Activated naive CD8-positive, alpha-beta T cell treated with anti-CD3 and anti-CD28 coated beads, Interleukin-2, amount 50 U/mL, for 16 hours (primary cell): ENCODE results near the gene TMOD4.
A peak's percentile ranks its signal among the peaks of the same experiment; 100 is the strongest.
"Not testable (repeated sequence)": the region's sequence is repeated elsewhere in the genome, so short reads cannot be mapped to it uniquely, and the experiment has no call there.

ENCODE experiments used
- DNase-seq: peaks from one replicate; pipeline ENCODE4 v3.0.0-alpha.2; 2020; ENCODE audit warnings: low read depth, low spot score

TMOD4 gene

GRCh38 chr1:151175863-151176262 is at the start of gene TMOD4:
Gene TMOD4 (minus strand): TSS chr1:151175981. CDS start chr1:151174875, 1,106 bp downstream.
- DNase-seq, result no peak

- DNase-seq, result no peak
These were observed 46.3 kb upstream of the TMOD4 start for GRCh38 chr1:151222130-151222529.

- no peak for DNase-seq
These were observed 45.8 kb upstream of the TMOD4 start for GRCh38 chr1:151221616-151222015.

DNA sequence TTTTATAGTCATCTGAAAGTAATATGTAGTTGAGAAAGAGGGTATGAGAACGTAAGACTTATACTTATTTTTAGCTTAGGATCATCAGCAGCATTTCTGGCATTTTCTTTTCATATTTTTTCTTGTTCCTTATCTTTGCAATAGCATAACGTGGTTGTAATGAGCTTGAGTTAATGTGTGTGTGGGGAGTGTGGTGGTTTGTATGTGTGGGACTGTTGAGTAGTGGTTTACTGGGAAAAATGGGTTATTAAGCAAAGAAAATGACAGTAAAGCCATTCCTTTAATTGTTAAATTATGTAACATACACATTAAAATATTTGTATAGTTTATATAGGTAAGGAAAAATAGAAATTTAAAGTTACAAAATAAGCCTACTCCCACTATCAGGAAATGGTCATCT is 37.8 kb upstream of the TMOD4 start:
- no peak for DNase-seq

DNA sequence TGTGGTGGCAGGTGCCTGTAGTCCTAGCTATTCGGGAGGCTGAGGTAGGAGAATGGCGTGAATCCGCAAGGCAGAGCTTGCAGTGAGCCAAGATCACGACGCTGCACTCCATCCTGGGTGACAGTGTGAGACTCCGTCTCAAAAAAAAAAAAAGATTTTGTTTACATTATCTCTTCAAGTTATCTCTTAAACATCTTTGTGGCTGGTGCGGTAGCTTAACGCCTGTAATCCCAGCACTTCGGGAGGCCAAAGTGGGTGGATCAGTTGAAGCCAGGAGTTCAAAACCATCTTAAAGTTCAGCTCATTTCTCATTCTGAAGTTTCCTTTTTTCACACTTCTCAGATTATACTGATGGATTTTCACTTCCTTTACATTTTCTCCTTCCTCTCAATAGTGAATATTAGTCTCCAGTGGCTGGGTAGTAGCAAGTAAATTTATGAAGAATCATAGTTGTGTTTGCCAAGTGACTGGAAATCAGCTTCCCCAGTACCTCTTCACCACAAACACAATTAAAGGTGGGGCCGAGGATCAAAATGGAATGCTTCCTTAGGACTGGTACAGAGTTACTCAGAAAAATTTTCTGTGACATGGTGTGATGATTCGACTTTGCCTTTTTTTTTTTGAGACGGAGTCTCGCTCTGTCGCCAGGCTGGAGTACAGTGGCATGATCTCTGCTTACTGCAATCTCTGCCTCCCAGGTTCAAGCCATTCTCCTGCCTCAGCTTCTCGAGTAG is 36.4 kb upstream of the TMOD4 start:
- DNase-seq, result no peak

DNA sequence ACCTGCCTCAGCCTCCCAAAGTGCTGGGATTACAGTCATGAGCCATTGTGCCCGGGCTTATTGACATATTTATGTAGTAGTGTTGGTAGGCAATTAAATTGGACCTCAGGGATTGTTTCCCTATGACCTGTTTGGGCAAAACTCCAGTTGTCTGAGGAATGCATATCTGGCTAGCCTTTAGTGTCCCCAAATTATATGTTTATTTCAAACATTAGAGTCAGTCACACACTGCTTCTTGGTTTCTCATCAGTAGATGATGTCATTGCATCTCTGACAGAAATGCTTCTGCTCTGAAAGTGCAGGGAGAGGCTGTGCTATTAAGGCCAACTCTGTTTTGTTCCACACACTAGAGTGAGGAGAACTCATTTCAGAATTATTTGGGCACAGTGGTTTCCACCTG is 35.0 kb upstream of the TMOD4 start:
- DNase-seq, result no peak

GRCh38 chr1:151205381-151205965 is 29.7 kb upstream of the TMOD4 start:
- not testable (repeated sequence) for DNase-seq

GRCh38 chr1:151199873-151200581 is 24.2 kb upstream of the TMOD4 start:
- DNase-seq, result no peak

DNA sequence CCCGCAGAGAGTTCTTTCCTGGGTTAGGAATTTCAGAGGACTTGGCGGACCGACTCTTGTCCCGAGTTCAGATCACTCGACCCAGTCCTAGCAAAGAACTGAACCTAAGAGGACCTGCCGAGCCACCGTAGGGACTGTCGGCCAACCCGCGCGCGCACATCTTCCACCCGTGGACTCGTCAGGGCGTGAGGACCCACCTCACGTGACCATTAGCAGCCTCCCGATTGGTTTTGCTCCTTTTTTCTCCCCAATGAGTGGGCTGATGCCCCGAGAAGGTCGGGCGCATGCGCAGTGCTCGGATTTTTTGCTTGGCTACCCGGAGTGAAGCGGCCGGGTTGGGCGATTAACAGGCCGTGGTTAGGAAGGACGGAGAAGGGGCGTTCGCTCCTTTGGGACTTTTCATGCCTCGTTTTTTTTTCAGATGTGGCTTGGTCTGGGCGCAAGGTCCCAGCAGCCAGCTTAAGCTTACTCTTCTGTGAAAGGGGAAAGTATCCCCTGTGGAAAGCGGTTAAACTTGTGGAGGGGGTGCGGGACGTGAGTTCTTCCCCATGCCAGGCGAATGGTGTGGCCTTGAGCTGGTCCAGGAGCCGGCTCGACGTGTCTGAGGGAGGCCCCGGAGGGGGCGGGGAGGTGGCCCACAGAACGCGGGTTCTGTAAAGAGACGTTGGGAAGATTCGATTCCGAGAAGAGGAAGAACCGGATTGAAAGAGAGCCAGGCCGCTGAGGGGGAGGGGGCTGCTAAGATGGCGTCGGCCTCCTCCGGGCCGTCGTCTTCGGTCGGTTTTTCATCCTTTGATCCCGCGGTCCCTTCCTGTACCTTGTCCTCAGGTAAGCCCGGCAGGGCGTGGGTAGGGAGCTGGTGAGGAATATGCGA is 22.7 kb upstream of the TMOD4 start, which contains the start of gene PIP5K1A:
PIP5K1A (plus strand) TSS at position 299 of the 874 bp plus-strand sequence; CDS start at position 744, 445 bp downstream.
- peak; percentile 93 for DNase-seq

DNA sequence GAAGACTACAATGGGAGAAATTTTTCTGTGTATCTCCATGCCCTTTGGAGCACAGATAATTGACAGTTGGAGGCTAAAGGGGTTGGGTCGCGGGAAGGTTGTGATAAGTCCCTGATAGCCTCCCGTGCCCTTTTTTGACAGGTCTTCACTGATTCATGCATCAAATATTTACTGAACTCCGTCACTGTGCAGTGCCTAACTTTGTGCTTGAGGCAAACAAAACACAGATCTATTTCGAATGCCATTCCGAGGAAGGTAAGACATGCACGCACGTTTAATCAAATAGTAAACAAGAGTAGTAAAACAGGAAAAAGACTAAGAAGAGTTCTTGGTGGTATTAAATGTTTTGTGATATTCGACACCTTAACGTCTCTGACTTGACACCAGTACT is 22.1 kb upstream of the TMOD4 start:
- no peak for DNase-seq

- no peak for DNase-seq
These were observed 20.6 kb upstream of the TMOD4 start for GRCh38 chr1:151196292-151196800.

GRCh38 chr1:151194894-151195594 is 19.3 kb upstream of the TMOD4 start:
- not testable (repeated sequence) for DNase-seq

- no peak for DNase-seq
These were observed 18.1 kb upstream of the TMOD4 start for GRCh38 chr1:151193856-151194255.

GRCh38 chr1:151193304-151193703 is 17.5 kb upstream of the TMOD4 start:
- DNase-seq, result no peak

DNA sequence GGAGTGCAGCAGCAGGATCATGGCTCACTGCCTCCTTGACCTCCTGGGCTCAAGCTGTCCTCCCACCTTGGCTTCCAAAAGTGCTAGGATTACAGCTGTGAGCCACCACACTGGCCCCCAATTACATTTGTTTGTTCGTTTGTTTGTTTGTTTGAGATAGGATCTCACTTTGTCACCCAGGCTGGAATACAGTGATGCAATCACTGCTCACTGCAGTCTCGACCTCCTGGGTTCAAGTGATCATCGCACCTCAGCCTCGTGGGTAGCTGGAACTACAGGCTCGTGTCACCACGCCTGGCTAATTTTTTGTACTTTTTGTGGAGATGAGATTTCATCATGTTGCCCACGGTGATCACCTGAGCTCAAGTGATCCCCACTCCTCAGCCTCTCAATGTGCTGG is 16.3 kb upstream of the TMOD4 start:
- DNase-seq, result no peak

- DNase-seq, result peak; percentile 71
These were observed 14.1 kb upstream of the TMOD4 start, which contains the start of gene VPS72 for GRCh38 chr1:151189637-151190445. Gene VPS72 (minus strand): TSS chr1:151190197. CDS start chr1:151190121, 76 bp downstream.

GRCh38 chr1:151188667-151189066 is 12.9 kb upstream of the TMOD4 start:
- DNase-seq, result not testable (repeated sequence)

- DNase-seq, result no peak
These were observed 11.4 kb upstream of the TMOD4 start for GRCh38 chr1:151187205-151187604.

- DNase-seq, result no peak
These were observed 8.4 kb upstream of the TMOD4 start for GRCh38 chr1:151184211-151184610.

GRCh38 chr1:151176514-151177045 is 799 bp upstream of the TMOD4 start:
- no peak for DNase-seq
